Measurements from ENCODE around the gene ADGRA1. TPM values are rescaled to one million over a fixed set of nuclear protein-coding genes. Genes with fewer than 3 reads are reported as not detected.

ADGRA1 gene
- total and polyA plus RNA-seq, 2 donors (not counting 1 experiment from before 2014, with no cell fraction given), result not detected

DNA sequence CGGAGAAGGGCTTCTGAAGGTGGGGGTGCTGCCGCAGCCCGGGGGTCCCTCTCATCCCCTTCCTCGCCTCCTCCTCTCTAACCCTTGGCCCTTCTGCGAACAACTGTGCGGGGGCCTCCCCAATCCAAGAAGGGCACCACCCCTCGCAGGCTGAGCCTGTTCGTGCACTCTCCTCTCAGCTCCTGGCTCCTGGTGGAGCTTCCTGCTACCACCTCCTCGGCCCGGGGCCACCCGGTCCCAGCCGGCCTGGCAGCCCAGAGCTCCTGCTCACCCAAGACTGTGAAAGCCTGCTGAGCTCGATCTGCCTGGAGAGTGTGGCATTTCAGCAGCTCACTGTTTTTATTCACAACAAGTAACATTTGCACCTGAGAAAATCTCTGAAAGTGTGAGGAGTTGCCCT, 2.4 kb downstream of the ADGRA1 start:
- no peaks in the 10 kb centered on the region for H4K20me1 ChIP-seq (ENCODE audit: control insufficient read depth, extremely low read depth, insufficient read depth, low read length)
- TF ChIP-seq, protein P1, sequence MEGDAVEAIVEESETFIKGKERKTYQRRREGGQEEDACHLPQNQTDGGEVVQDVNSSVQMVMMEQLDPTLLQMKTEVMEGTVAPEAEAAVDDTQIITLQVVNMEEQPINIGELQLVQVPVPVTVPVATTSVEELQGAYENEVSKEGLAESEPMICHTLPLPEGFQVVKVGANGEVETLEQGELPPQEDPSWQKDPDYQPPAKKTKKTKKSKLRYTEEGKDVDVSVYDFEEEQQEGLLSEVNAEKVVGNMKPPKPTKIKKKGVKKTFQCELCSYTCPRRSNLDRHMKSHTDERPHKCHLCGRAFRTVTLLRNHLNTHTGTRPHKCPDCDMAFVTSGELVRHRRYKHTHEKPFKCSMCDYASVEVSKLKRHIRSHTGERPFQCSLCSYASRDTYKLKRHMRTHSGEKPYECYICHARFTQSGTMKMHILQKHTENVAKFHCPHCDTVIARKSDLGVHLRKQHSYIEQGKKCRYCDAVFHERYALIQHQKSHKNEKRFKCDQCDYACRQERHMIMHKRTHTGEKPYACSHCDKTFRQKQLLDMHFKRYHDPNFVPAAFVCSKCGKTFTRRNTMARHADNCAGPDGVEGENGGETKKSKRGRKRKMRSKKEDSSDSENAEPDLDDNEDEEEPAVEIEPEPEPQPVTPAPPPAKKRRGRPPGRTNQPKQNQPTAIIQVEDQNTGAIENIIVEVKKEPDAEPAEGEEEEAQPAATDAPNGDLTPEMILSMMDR (conservative IDR thresholded peaks at IDR 0.05 in 1 of 2, IDR thresholded peaks at IDR 0.05 in 1 of 2; ENCODE audit: low read depth in 1 of 2, low read length in 2 of 2), result no peak
- TF ChIP-seq EZH2 (IDR thresholded peaks at IDR 0.05; ENCODE audit: low read length, missing control alignments), result no peak
- H2AFZ ChIP-seq (ENCODE audit: low read length), result no peak overlapping the region
- peaks cover 2% of the 10 kb centered on the region for H3K27me3 ChIP-seq (ENCODE audit: control insufficient read depth, insufficient read depth, low read length)
- H3K4me1 ChIP-seq (ENCODE audit: control insufficient read depth, extremely low read depth, insufficient read depth, low read length), result no peaks in the 10 kb centered on the region
- no peaks in the 10 kb centered on the region for H3K79me2 ChIP-seq (ENCODE audit: control insufficient read depth, insufficient read depth, low read length)
- no peak overlapping the region for H3K4me2 ChIP-seq (ENCODE audit: extremely low read depth, insufficient read depth, low read length)
- H3K36me3 ChIP-seq (ENCODE audit: control insufficient read depth, insufficient read depth, low read length), result no peaks in the 10 kb centered on the region
- DNase-seq (ENCODE audit: low read depth in 2 of 2), result no peak
- no peaks in the 10 kb centered on the region for H3K9me3 ChIP-seq (ENCODE audit: control insufficient read depth, insufficient read depth, low read depth, low read length)
- H3K4me3 ChIP-seq (replicated peaks in 1 of 4; ENCODE audit: control extremely low read depth in 1 of 4, insufficient read depth in 1 of 4, low read depth in 3 of 4, low read length in 4 of 4), result no peak overlapping the region
- no peak overlapping the region for H3K27ac ChIP-seq (ENCODE audit: insufficient read depth, low read length)
- H3K9ac ChIP-seq (ENCODE audit: insufficient read depth, low read length), result no peak overlapping the region

DNA sequence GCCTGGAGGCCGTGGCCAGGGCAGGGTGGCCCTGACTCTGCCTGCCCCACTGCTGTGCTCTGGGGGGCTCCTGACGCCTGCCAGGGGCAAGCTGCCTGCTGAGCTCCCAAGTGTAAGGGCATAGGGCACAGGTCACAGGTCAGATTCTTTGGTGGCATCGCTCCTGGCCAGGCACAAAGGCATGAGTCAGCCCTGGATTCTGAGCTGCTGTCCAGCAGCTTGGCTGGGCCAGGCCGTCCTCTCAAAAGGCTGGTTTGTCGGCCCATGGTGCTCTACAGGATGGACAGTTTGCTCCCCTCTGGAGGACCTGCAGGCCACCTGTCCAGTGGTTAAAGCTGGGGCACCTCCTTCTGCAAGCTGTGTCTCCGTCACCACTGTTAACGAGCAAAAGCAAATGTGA, 2.9 kb downstream of the ADGRA1 start:
- H3K4me2 ChIP-seq (ENCODE audit: extremely low read depth, insufficient read depth, low read length), result no peak overlapping the region
- no peak overlapping the region for H3K4me3 ChIP-seq (replicated peaks in 1 of 4; ENCODE audit: control extremely low read depth in 1 of 4, insufficient read depth in 1 of 4, low read depth in 3 of 4, low read length in 4 of 4)
- no peaks in the 10 kb centered on the region for H3K4me1 ChIP-seq (ENCODE audit: control insufficient read depth, extremely low read depth, insufficient read depth, low read length)
- TF ChIP-seq EZH2 (IDR thresholded peaks at IDR 0.05; ENCODE audit: low read length, missing control alignments), result no peak
- TF ChIP-seq, protein P1 (conservative IDR thresholded peaks at IDR 0.05 in 1 of 2, IDR thresholded peaks at IDR 0.05 in 1 of 2; ENCODE audit: low read depth in 1 of 2, low read length in 2 of 2), result no peak
- H4K20me1 ChIP-seq (ENCODE audit: control insufficient read depth, extremely low read depth, insufficient read depth, low read length), result no peaks in the 10 kb centered on the region
- DNase-seq (ENCODE audit: low read depth in 2 of 2), result no peak
- H3K9me3 ChIP-seq (ENCODE audit: control insufficient read depth, insufficient read depth, low read depth, low read length), result no peaks in the 10 kb centered on the region
- no peak overlapping the region for H3K9ac ChIP-seq (ENCODE audit: insufficient read depth, low read length)
- H3K36me3 ChIP-seq (ENCODE audit: control insufficient read depth, insufficient read depth, low read length), result no peaks in the 10 kb centered on the region
- H3K27me3 ChIP-seq (ENCODE audit: control insufficient read depth, insufficient read depth, low read length), result peaks cover 2% of the 10 kb centered on the region
- no peak overlapping the region for H2AFZ ChIP-seq (ENCODE audit: low read length)
- no peaks in the 10 kb centered on the region for H3K79me2 ChIP-seq (ENCODE audit: control insufficient read depth, insufficient read depth, low read length)
- H3K27ac ChIP-seq (ENCODE audit: insufficient read depth, low read length), result no peak overlapping the region

DNA sequence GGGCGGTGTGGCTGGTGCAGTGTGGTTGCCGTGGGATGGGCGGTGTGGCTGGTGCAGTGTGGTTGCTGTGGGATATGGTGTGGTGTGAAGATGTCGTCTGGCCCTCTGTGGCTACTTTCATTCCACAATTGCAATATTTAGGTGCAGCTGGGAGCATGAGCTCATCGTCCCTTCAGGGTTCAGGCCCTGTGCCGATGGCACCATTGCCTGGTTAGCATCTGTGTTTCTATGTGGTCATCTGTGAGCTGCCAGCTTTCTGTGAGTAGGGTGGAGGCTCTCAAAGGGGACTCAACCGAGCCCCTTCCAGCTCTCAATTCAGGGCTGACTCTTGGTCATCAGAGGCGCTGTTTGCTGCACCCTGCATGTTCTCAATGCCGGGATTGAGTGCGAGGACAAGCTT, 3.6 kb downstream of the ADGRA1 start:
- no peaks in the 10 kb centered on the region for H3K79me2 ChIP-seq (ENCODE audit: control insufficient read depth, insufficient read depth, low read length)
- H3K27ac ChIP-seq (ENCODE audit: insufficient read depth, low read length), result no peak overlapping the region
- H3K27me3 ChIP-seq (ENCODE audit: control insufficient read depth, insufficient read depth, low read length), result peaks cover 2% of the 10 kb centered on the region
- no peaks in the 10 kb centered on the region for H4K20me1 ChIP-seq (ENCODE audit: control insufficient read depth, extremely low read depth, insufficient read depth, low read length)
- no peak for DNase-seq (ENCODE audit: low read depth in 2 of 2)
- no peak overlapping the region for H3K9ac ChIP-seq (ENCODE audit: insufficient read depth, low read length)
- no peaks in the 10 kb centered on the region for H3K36me3 ChIP-seq (ENCODE audit: control insufficient read depth, insufficient read depth, low read length)
- no peaks in the 10 kb centered on the region for H3K4me1 ChIP-seq (ENCODE audit: control insufficient read depth, extremely low read depth, insufficient read depth, low read length)
- H3K4me2 ChIP-seq (ENCODE audit: extremely low read depth, insufficient read depth, low read length), result no peak overlapping the region
- H3K9me3 ChIP-seq (ENCODE audit: control insufficient read depth, insufficient read depth, low read depth, low read length), result no peaks in the 10 kb centered on the region
- no peak for TF ChIP-seq EZH2 (IDR thresholded peaks at IDR 0.05; ENCODE audit: low read length, missing control alignments)
- TF ChIP-seq, protein P1 (conservative IDR thresholded peaks at IDR 0.05 in 1 of 2, IDR thresholded peaks at IDR 0.05 in 1 of 2; ENCODE audit: low read depth in 1 of 2, low read length in 2 of 2), result no peak
- H3K4me3 ChIP-seq (replicated peaks in 1 of 4; ENCODE audit: control extremely low read depth in 1 of 4, insufficient read depth in 1 of 4, low read depth in 3 of 4, low read length in 4 of 4), result no peak overlapping the region
- H2AFZ ChIP-seq (ENCODE audit: low read length), result no peak overlapping the region
